Hematopoietic multipotent progenitor cell treated with erythropoietin and hydrocortisone succinate and interleukin-3 and kit ligand, for 8 days (in vitro differentiated cells): ENCODE data around the gene TBC1D19.

Experiments
- DNase-seq: peaks from one replicate; pipeline ENCODE4 v3.0.0-alpha.2; 2015

The TBC1D19 gene

DNA sequence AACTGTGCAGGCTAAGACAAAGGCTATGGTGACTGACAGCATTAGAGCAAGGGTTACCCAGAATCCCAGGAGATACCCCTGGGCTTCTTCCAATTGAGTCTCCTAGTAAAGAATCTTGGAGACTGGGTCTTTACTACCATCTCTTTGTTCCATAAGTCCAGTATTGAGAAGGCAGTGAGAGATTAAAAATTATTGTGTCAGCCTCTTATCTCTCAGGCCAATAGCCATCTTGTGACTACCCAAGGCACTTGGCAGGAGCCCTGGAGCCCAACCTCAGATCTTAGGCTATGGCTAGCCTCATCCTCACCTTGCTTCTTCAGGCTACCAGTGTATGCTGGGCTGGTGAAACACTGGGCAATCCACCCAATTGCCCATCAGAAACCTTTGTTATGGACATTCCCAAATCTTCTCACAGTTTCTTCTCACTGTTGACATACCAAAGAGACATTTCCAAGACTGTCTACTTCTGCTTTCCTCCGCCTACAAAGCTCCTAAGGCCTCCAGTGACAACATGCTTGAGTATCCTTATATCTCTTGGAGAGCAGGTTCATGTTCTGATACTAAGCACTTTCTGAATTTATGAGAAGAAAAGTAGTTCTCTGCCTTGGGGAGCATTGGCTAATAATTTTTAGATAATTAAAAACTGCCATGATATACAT is 200.5 kb downstream of the TBC1D19 start:
- peak; percentile 76 for DNase-seq

DNA sequence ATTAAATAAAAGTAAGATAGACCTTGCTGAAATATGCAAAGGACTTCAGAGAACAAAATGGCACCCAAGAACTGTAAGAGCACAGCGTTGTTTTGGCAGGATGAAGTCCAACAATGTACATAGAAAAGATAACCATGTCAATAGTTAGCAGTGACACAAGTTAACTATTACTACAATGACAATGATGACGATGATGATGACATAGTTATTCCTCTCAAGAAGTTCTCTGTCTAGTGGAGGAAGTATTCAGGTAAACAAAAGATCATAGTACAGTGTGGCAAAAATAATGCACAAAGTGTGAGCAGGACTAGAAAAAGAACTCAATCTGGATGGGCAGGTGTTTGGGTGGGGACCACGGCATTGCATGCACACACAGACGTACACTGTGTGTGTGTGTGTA is 201.4 kb downstream of the TBC1D19 start:
- no peak for DNase-seq

GRCh38 chr4:26785810-26786209 is 201.9 kb downstream of the TBC1D19 start:
- DNase-seq = no peak

DNA sequence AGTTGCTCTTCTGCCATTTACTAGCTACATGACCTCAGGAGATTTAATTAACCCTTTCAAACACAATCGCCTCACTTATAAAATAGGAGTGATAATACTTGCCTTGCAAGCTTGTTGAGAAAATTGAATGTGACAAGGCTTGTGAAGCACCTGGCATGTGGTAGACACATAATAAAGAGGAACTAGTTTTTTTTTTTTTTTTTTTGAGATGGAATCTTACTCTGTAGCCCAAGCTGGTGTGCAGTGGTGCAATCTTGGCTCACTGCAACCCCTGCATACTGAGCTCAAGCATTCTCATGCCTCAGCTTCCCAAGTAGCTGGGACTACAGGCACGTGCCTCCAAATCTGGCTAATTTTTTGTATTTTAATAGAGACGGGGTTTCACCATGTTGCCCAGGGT is 203.0 kb downstream of the TBC1D19 start:
- DNase-seq = no peak

GRCh38 chr4:26787461-26788340 is 203.8 kb downstream of the TBC1D19 start:
- no peak for DNase-seq

- DNase-seq = no peak
Measured at GRCh38 chr4:26788341-26788733, 204.5 kb downstream of the TBC1D19 start.

- DNase-seq = no peak
Measured at GRCh38 chr4:26789208-26789607, 205.3 kb downstream of the TBC1D19 start.

- no peak for DNase-seq
Measured at GRCh38 chr4:26791346-26791745, 207.5 kb downstream of the TBC1D19 start.

DNA sequence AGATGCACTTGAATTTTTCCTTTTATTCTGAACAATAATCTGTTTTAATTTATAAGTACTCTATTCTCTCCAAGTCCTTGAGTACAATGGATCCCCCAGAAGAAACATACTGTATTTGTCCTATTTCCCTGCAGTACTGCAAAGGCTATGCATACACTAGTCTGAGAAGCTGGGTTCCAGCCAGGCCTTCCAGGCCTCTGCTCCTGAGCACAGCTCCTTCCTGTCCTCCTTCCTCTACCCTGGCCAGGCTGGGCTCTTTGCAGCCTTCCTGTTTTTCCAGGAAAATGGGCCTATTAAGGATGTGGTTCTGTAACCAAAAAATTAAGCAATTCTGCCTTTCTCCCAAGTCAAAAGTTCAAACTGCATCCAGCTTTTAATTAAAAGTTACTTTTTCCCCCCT is 208.8 kb downstream of the TBC1D19 start:
- no peak for DNase-seq

DNA sequence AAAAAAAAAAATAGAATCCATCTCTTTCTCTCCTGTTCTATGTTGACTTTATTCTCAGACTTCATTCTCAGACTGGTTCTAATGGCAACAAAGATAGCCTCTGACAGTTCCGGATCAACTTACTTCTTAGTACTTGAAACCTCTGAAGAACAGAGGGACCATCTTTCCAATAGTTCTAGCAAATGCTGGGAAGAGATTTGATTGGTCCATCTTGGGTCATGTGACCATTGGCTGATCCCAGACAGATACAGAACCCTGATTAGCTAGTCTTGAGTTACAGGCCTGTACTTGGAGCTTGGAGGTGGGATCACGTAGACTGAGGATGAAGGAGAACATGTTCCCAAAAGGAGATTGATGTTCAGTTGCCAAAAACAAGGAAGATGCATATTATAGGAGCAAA is 209.9 kb downstream of the TBC1D19 start:
- DNase-seq = peak; percentile 13

DNA sequence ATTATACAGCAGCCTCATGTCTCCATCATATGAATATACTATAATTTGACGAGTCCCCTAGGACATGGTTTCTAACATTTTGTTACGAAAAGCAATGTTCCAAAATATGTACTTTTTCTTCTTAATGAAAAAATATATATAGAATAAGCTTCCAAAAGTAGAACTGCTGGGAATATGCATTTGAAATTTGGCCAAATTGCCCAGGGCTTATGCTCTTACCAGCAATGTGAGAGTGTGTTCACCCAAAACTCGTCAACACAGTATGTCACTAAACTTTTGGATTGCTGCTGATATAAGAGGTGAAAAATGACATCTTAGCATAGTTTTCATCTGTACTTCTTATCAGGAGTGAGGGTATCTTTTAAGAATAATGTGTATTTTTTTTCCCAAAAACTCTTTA is 212.2 kb downstream of the TBC1D19 start:
- no peak for DNase-seq

GRCh38 chr4:26802790-26803189 is 218.9 kb downstream of the TBC1D19 start:
- DNase-seq = no peak

GRCh38 chr4:26803211-26803861 is 219.5 kb downstream of the TBC1D19 start:
- DNase-seq = no peak

DNA sequence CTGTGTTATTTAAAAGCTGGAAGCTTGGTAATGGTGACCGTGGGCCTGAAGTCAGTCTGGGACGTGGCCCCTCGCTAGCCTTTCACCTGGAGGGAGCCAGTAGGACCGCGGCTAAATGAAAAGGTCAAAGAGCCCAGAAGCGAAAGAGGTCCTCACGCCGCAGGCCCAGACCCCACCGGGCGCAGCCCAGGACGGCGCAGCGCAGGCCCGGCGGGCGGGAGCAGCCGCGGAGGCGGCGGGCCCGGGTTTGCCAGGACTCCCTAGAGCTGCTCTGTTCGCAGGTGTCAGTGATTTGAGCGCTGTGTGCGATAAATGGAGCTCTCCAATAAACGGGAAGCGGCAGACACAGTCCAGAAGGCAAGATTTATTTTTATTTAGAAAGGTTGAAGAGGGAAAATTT is 220.6 kb downstream of the TBC1D19 start:
- no peak for DNase-seq

- DNase-seq = no peak
Measured at GRCh38 chr4:26804925-26805324, 221.0 kb downstream of the TBC1D19 start.
